Naive thymus-derived CD4-positive, alpha-beta T cell (primary cell): ENCODE measurements around the gene IMPDH1. TPM values are rescaled to one million over a fixed set of nuclear protein-coding genes. Genes with fewer than 3 reads are reported as not detected.
A peak's percentile ranks its signal among the peaks of the same experiment; 100 is the strongest.

Source experiments
- ATAC-seq: fragments of 150-1000 bp; cut with Tn5 transposase; 2 replicates; pipeline ENCODE4 v1.10.0; 2021; ENCODE audit warnings: mild to moderate bottlenecking, moderate library complexity
- CTCF ChIA-PET: fragments of 350-600 bp; sonication (Branson Sonifier 250); formaldehyde crosslinking; loops from one replicate; lab custom pipeline; 2021; ENCODE audit warnings: antibody characterized with exemption; lab: Charles Lee
- POLR2A ChIA-PET: fragments of 350-600 bp; sonication (Branson Sonifier 250); formaldehyde crosslinking; loops from one replicate; lab custom pipeline; 2021; ENCODE audit warnings: antibody characterized with exemption, inconsistent platforms; lab: Charles Lee
- DNase-seq, 9 donors: peaks; one replicate each; pipeline versions ENCODE4 v3.0.0 to v3.0.0-alpha.2; 2020 to 2022; ENCODE audit warnings: mixed read lengths in 1 of 9
- H3K27ac ChIP-seq: one replicate; pipeline ENCODE4 v1.7.0; 2013; ENCODE audit warnings: mild to moderate bottlenecking, low read depth, low read length, moderate library complexity
- H3K27me3 ChIP-seq, 2 donors: one replicate each; pipeline ENCODE4 v1.7.0; 2013; ENCODE audit warnings: low read length in 2 of 2, mild to moderate bottlenecking in 2 of 2, moderate library complexity in 2 of 2; ENCODE audit not compliant: control insufficient read depth in 2 of 2, insufficient read depth in 2 of 2
- H3K36me3 ChIP-seq, 3 experiments: 1 replicate in 2 of 3; 2 replicates in 1 of 3; pipeline ENCODE4 v1.7.0; 2013; ENCODE audit warnings: low read length in 3 of 3, mild to moderate bottlenecking in 3 of 3, moderate library complexity in 1 of 3; ENCODE audit not compliant: insufficient read depth in 3 of 3, control insufficient read depth in 2 of 3
- H3K4me1 ChIP-seq, 2 donors: one replicate each; pipeline ENCODE4 v1.7.0; 2013; ENCODE audit warnings: low read length in 2 of 2, mild to moderate bottlenecking in 2 of 2, moderate library complexity in 1 of 2; ENCODE audit not compliant: control insufficient read depth in 2 of 2, insufficient read depth in 2 of 2
- H3K4me3 ChIP-seq: 2 replicates; pipeline ENCODE4 v1.7.0; 2013; ENCODE audit warnings: mild to moderate bottlenecking, low read length
- H3K9me3 ChIP-seq, 3 experiments: 1 replicate in 2 of 3; 2 replicates in 1 of 3; pipeline ENCODE4 v1.7.0; 2013; ENCODE audit warnings: low read length in 3 of 3; ENCODE audit not compliant: control insufficient read depth in 2 of 3
- H3K27ac Mint-ChIP-seq, 9 donors: one replicate each; pipeline ENCODE4 v1.8.0; 2020 to 2022; ENCODE audit warnings: mixed read lengths in 9 of 9, mild to moderate bottlenecking in 8 of 9, moderate library complexity in 5 of 9, inconsistent platforms in 2 of 9
- H3K27me3 Mint-ChIP-seq, 5 donors: one replicate each; pipeline ENCODE4 v1.8.0; 2021 to 2022; ENCODE audit warnings: mixed read lengths in 5 of 5, mild to moderate bottlenecking in 1 of 5
- H3K36me3 Mint-ChIP-seq, 5 donors: one replicate each; pipeline ENCODE4 v1.8.0; 2020 to 2022; ENCODE audit warnings: mixed read lengths in 5 of 5, mild to moderate bottlenecking in 3 of 5, inconsistent platforms in 1 of 5
- H3K4me1 Mint-ChIP-seq, 7 donors: one replicate each; pipeline ENCODE4 v1.8.0; 2020 to 2022; ENCODE audit warnings: mixed read lengths in 7 of 7, mild to moderate bottlenecking in 3 of 7, inconsistent platforms in 1 of 7
- H3K4me3 Mint-ChIP-seq, 10 donors: one replicate each; pipeline ENCODE4 v1.8.0; 2020 to 2022; ENCODE audit warnings: mild to moderate bottlenecking in 10 of 10, mixed read lengths in 10 of 10, moderate library complexity in 6 of 10, inconsistent platforms in 2 of 10
- H3K9me3 Mint-ChIP-seq, 11 donors: one replicate each; pipeline ENCODE4 v1.8.0; 2020 to 2022; ENCODE audit warnings: mixed read lengths in 11 of 11, mild to moderate bottlenecking in 4 of 11, inconsistent platforms in 1 of 11, moderate library complexity in 1 of 11
- intact Hi-C, 2 donors: fragments of 100-400 bp; cut with micrococcal nuclease; formaldehyde crosslinking; loops; one replicate each; pipeline ENCODE4 v1.15.1; 2023
- polyA plus RNA-seq, 2 donors: library from polyadenylated mRNA; unstranded; fragments of 300-500 nt; fragmentation: Illumina TruSeq; gene quantifications; one replicate each; pipeline ENCODE4 v1.2.3, GENCODE V29; 2021
- total RNA-seq, 6 experiments: library from RNA in 5 of 6; stranded (reverse) in 5 of 6; gene quantifications; 1 replicate in 5 of 6; 2 replicates in 1 of 6; pipeline ENCODE4 v1.2.3 and lab custom pipeline; 2021 to 2026

The IMPDH1 gene
- total and polyA plus RNA-seq, 7 experiments from 2014 or later, result 33.7 to 92.0 (median 44.4) TPM

DNA sequence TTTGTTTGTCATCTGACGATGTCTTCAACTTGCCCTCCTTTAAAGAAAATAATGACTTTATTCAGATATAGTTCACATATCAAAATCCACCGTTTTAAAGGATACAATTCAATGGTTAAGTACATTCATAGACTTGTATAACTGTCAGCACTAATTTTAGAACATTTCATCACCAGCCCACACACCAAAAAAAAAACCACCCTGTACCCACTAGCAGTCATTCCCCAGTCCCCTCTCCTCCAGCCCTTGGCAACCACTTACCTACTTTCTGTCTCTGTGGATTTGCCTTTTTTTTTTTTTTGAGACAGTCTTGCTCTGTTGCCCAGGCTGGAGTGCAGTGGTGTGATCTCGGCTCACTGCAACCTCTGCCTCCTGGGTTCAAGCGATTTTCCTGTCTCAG is 40.6 kb upstream of the IMPDH1 start:
- CTCF ChIA-PET, result no interaction called here

DNA sequence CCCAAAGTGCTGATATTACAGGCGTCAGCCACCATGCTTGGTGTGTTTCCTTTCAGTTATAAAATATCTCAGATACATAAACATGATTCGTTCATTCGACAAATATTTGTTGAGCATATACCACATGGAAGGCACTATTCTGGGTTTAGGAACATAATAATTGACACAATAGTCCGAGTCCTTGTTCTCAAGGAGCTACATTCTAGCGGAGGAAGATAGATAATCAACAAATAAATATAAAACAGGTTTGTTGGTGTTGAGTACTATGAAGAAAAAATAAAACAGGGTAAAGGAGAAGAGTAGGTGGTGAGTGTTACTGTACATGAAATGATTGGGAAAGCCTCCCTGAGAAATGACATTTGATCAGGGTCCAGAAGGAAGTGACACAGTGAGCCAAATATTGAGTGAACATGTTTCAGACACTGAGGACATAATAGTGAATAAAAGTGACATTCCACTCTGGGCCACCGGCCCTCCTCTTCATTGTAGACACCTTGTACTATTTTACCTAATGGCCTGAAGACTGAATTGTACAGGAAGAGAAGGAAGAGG is 39.0 kb upstream of the IMPDH1 start:
- Histone ChIP-seq H3K9me3 (no peaks in the 10 kb centered on the region), H3K27ac (no peak overlapping the region), H3K36me3 (no peaks in the 10 kb centered on the region), H3K27me3 (no peaks in the 10 kb centered on the region), H3K4me3 (no peak overlapping the region), H3K4me1 (no peaks in the 10 kb centered on the region)
- Mint-ChIP-seq H3K27ac (no peak overlapping the region), H3K9me3 (no peaks in the 10 kb centered on the region), H3K36me3 (no peaks in the 10 kb centered on the region), H3K4me3 (no peak overlapping the region), H3K4me1 (peaks cover 0 to 28% (median 0%) of the 10 kb centered on the region in 7 donors), H3K27me3 (peaks cover 0 to 10% (median 0%) of the 10 kb centered on the region in 5 donors)
- intact Hi-C loops, result no loop called here
- ChIA-PET CTCF (interaction anchor here (0.9 to 1.8 kb wide), 3 partner anchors 11 to 23 kb away, joined by 3 to 9 read pairs (median 3); no protein-coding TSS in a partner anchor), POLR2A (no interaction called here)
- DNase-seq, result no peak
- no peak for ATAC-seq

More for the DNA sequence above, 40.6 kb upstream of the IMPDH1 start:
- Histone ChIP-seq H3K9me3 (no peaks in the 10 kb centered on the region), H3K27me3 (no peaks in the 10 kb centered on the region), H3K4me3 (no peak overlapping the region), H3K4me1 (peaks cover 0 to 5% of the 10 kb centered on the region in 2 donors), H3K27ac (no peak overlapping the region), H3K36me3 (no peaks in the 10 kb centered on the region)
- Mint-ChIP-seq H3K27me3 (peaks cover 0 to 10% (median 0%) of the 10 kb centered on the region in 5 donors), H3K4me1 (peaks cover 0 to 30% (median 4%) of the 10 kb centered on the region in 7 donors), H3K9me3 (no peaks in the 10 kb centered on the region), H3K36me3 (peaks cover 0 to 2% (median 0%) of the 10 kb centered on the region in 5 donors), H3K4me3 (peak overlapping the region in 1 of 10 donors; percentile 29), H3K27ac (peak overlapping the region in 1 of 9 donors; percentile 45)
- intact Hi-C loops, result no loop called here
- DNase-seq (peak in 1 of 9 donors; percentile 25), ATAC-seq (no peak)
- POLR2A ChIA-PET, result no interaction called here

DNA sequence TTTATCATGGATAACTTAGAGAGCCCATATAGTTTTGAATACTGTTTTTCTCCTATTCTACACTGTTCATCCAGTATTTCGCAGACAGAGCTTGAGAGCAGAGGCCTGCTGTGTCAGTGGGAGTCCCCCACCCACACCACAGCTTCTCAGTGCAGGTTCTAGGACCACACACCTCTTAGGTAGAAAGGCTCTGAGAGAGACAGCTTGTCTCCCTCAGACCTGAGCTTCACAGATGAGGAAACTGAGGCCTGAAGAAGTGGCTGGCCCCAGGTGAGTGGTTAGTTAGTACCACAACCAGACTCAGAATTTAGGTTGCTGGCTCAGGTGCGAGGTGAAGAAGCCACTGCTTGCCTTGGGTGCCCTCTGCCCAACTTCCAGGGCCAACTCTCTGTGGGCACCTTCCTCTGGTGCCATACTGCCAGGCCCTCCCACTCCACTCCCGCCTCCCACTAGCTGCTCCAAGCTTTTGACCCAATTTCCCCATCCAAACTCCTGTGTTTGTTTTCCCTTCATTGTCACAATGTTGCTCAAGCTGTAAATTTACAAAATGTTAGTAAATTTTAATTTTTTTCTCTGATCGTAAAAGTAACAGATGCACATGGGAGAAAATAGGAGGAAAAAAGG is 38.3 kb upstream of the IMPDH1 start:
- Mint-ChIP-seq H3K27ac (no peak overlapping the region), H3K4me3 (no peak overlapping the region), H3K27me3 (peaks cover 0 to 10% (median 0%) of the 10 kb centered on the region in 5 donors), H3K4me1 (peaks cover 0 to 29% (median 0%) of the 10 kb centered on the region in 7 donors), H3K36me3 (no peaks in the 10 kb centered on the region), H3K9me3 (no peaks in the 10 kb centered on the region)
- ATAC-seq, result no peak
- Histone ChIP-seq H3K27me3 (no peaks in the 10 kb centered on the region), H3K36me3 (no peaks in the 10 kb centered on the region), H3K4me1 (no peaks in the 10 kb centered on the region), H3K9me3 (no peaks in the 10 kb centered on the region), H3K27ac (no peak overlapping the region), H3K4me3 (no peak overlapping the region)
- intact Hi-C loops, result no loop called here
- peak in 1 of 9 donors; percentile 24 for DNase-seq
- ChIA-PET POLR2A (no interaction called here), CTCF (interaction anchor here (1.8 kb wide), 1 partner anchor 12 kb away, joined by 9 read pairs; no protein-coding TSS in a partner anchor)

DNA sequence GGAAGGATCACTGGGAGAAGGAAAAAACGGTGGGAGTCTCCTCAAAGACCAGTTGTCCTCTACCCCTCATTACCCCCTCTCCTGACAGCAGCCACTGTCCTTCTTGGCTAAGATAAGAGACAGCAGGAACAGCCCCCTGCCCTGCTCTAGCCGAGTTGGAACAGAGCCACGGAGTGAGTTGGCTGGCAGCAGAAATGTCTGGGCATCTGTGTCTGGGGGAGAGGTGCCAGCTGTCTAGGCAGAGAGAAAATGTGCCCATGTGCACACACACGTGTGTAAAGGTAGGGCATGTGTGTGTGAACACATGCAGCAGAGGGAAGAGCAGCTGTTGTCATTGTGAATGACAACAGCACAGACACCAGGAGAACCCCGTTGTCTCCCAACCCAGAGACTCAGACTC is 36.5 kb upstream of the IMPDH1 start:
- Mint-ChIP-seq H3K36me3 (no peaks in the 10 kb centered on the region), H3K27me3 (peaks cover 0 to 2% (median 0%) of the 10 kb centered on the region in 5 donors), H3K4me1 (peaks cover 0 to 17% (median 0%) of the 10 kb centered on the region in 7 donors), H3K4me3 (no peak overlapping the region), H3K9me3 (no peaks in the 10 kb centered on the region), H3K27ac (no peak overlapping the region)
- H3K36me3 ChIP-seq, result no peaks in the 10 kb centered on the region
- intact Hi-C loops, result no loop called here
- ChIA-PET CTCF (no interaction called here), POLR2A (no interaction called here)
- H3K4me1 ChIP-seq, result no peaks in the 10 kb centered on the region
- H3K9me3 ChIP-seq, result no peaks in the 10 kb centered on the region
- H3K27me3 ChIP-seq, result no peaks in the 10 kb centered on the region
- no peak overlapping the region for H3K4me3 ChIP-seq
- H3K27ac ChIP-seq, result no peak overlapping the region
- no peak for DNase-seq
- ATAC-seq, result no peak

DNA sequence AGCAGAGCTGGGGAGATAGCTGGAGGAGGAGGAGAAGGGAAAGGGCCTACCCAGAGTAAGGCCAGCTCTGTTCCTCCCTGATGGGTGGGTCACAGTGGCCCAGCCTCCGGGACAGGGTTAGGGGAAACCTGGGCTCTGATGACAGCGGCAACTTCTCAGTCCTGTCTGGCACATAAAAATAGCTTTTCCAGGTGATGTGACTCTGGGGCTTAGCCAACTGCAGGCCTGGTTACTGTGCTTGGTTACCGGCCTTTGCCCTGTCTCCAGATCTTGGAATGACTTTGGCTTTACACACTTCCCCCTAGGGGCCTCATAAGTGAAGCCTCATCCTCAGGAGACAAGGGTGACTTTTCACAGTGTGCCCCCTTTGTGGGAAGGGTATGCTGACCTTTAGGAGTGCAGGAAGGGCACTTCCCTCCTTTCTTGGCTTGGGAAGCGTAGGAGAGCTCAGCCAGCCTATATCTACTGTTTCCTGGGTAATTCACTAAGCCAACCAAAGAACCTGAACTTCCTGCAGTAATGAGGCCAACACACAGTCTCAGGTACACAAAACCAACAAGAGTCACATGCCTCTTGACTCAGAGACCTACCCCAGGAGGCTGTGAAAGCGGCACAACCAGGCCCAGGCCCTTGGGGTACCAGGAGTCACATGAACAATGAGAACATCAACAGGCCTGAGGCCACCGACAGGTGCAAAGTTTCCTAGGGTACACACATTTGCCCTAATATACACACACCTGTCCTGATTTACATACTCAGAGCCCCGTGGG is 34.2 kb upstream of the IMPDH1 start:
- Mint-ChIP-seq H3K27me3 (peaks cover 0 to 5% (median 0%) of the 10 kb centered on the region in 5 donors), H3K9me3 (no peaks in the 10 kb centered on the region), H3K36me3 (no peaks in the 10 kb centered on the region), H3K4me1 (peaks cover 0 to 12% (median 0%) of the 10 kb centered on the region in 7 donors), H3K4me3 (no peak overlapping the region), H3K27ac (no peak overlapping the region)
- intact Hi-C loops, result no loop called here
- peak in 1 of 9 donors; percentile 18 for DNase-seq
- Histone ChIP-seq H3K27ac (no peak overlapping the region), H3K9me3 (no peaks in the 10 kb centered on the region), H3K27me3 (no peaks in the 10 kb centered on the region), H3K4me1 (no peaks in the 10 kb centered on the region), H3K36me3 (no peaks in the 10 kb centered on the region), H3K4me3 (no peak overlapping the region)
- no peak for ATAC-seq
- POLR2A ChIA-PET, result interaction anchor here (0.6 to 1.0 kb wide), 2 partner anchors 11 to 76 kb away, joined by 3 read pairs; no protein-coding TSS in a partner anchor
- CTCF ChIA-PET, result interaction anchor here (0.8 to 1.1 kb wide), 2 partner anchors 16 to 17 kb away, joined by 3 to 4 read pairs; no protein-coding TSS in a partner anchor

DNA sequence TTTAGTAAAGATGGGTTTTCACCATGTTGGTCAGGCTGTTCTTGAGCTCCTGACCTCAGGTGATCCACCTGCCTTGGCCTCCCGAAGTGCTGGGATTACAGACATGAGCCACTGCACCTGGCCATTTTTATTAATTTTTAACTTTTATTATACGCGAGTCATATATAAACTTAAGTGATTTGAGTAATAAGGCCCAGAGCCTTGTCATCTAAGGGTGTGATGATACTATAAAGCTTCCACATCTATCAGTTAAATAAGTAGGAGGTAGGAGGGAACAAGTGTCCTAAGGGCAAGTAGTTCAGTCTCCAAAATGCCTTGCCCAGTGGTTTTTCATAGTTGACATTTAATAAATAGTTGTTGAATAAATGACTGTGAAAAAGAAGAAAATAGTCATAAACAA is 32.6 kb upstream of the IMPDH1 start:
- no peaks in the 10 kb centered on the region for H3K36me3 Mint-ChIP-seq
- Histone ChIP-seq H3K27me3 (no peaks in the 10 kb centered on the region), H3K9me3 (no peaks in the 10 kb centered on the region), H3K4me1 (no peaks in the 10 kb centered on the region), H3K27ac (no peak overlapping the region), H3K36me3 (no peaks in the 10 kb centered on the region), H3K4me3 (no peak overlapping the region)
- ATAC-seq (no peak), DNase-seq (no peak)
- H3K27ac Mint-ChIP-seq, result no peak overlapping the region
- CTCF ChIA-PET, result interaction anchor here (1.3 kb wide), 1 partner anchor 15 kb away, joined by 3 read pairs; no protein-coding TSS in a partner anchor
- peaks cover 0 to 12% (median 0%) of the 10 kb centered on the region in 7 donors for H3K4me1 Mint-ChIP-seq
- no peaks in the 10 kb centered on the region for H3K9me3 Mint-ChIP-seq
- POLR2A ChIA-PET, result no interaction called here
- peaks cover 0 to 5% (median 0%) of the 10 kb centered on the region in 5 donors for H3K27me3 Mint-ChIP-seq
- no peak overlapping the region for H3K4me3 Mint-ChIP-seq
- intact Hi-C loops, result no loop called here
